SU-DHL-6 (cell line): ENCODE results near the gene COG4.

Source experiments
- H2AFZ ChIP-seq: fragments of 200-600 bp; sonication (generic); 2 replicates; pipeline ENCODE4 v1.6.1; 2014; ENCODE audit warnings: low read depth, mild to moderate bottlenecking, moderate library complexity, mixed read lengths, antibody characterized with exemption, low read length; ENCODE audit not compliant: severe bottlenecking
- H3F3A ChIP-seq: fragments of 200-600 bp; shearing (Covaris generic); 2 replicates; pipeline ENCODE4 v1.6.0; 2016; ENCODE audit warnings: antibody characterized with exemption, mild to moderate bottlenecking; ENCODE audit not compliant: insufficient read depth
- H3K27ac ChIP-seq: fragments of 200-600 bp; sonication (generic); 2 replicates; pipeline ENCODE4 v1.5.1; 2016; ENCODE audit warnings: low read depth, mild to moderate bottlenecking, low read length, moderate library complexity, mixed read lengths
- H3K27me3 ChIP-seq: fragments of 200-600 bp; sonication (generic), shearing (Covaris generic); 2 replicates; pipeline ENCODE4 v1.6.0; 2014; ENCODE audit warnings: mild to moderate bottlenecking, low read length
- H3K36me3 ChIP-seq: fragments of 200-600 bp; sonication (generic); 2 replicates; pipeline ENCODE4 v1.6.1; 2014; ENCODE audit warnings: mild to moderate bottlenecking, low read length, mixed read lengths
- H3K4me2 ChIP-seq: fragments of 300-600, 200-600 bp; shearing (Covaris generic), sonication (generic); 2 replicates; pipeline ENCODE4 v1.6.0; 2014; ENCODE audit warnings: low read length, low read depth, mild to moderate bottlenecking; ENCODE audit not compliant: poor library complexity, severe bottlenecking
- H3K4me3 ChIP-seq: fragments of 200-600 bp; sonication (generic); 2 replicates; pipeline ENCODE4 v1.5.1; 2014; ENCODE audit warnings: antibody characterized with exemption, low read length, mild to moderate bottlenecking, mixed read lengths; ENCODE audit not compliant: insufficient read depth, poor library complexity, severe bottlenecking
- H3K79me2 ChIP-seq: fragments of 200-600 bp; sonication (generic); 2 replicates; pipeline ENCODE4 v1.6.1; 2014; ENCODE audit warnings: mild to moderate bottlenecking, low read length, moderate library complexity; ENCODE audit not compliant: insufficient read depth
- H3K9ac ChIP-seq: fragments of 200-600 bp; sonication (generic); 2 replicates; pipeline ENCODE4 v1.7.0; 2014; ENCODE audit warnings: mild to moderate bottlenecking, low read length
- H3K9me2 ChIP-seq: fragments of 200-600 bp; sonication (generic); replicated peaks from 2 replicates; pipeline ENCODE4 v1.6.1; 2014; ENCODE audit warnings: low read length; ENCODE audit not compliant: insufficient read depth
- H3K9me3 ChIP-seq: fragments of 200-600 bp; sonication (generic); 2 replicates; pipeline ENCODE4 v1.6.1; 2014; ENCODE audit warnings: low read length, mixed read lengths; ENCODE audit not compliant: insufficient read depth
- H4K20me1 ChIP-seq: fragments of 200-600 bp; sonication (generic); 2 replicates; pipeline ENCODE4 v1.6.1; 2014; ENCODE audit warnings: low read depth, mild to moderate bottlenecking, antibody characterized with exemption, low read length, moderate library complexity, mixed read lengths
- EZH2phosphoT487 ChIP-seq: fragments of 200-600 bp; sonication (generic), shearing (Covaris generic); conservative IDR thresholded peaks from 2 replicates; pipeline ENCODE4 v1.6.1; 2018; ENCODE audit warnings: mild to moderate bottlenecking, antibody characterized with exemption, low read length, moderate library complexity, mixed read lengths
- TF ChIP-seq, protein P1 (sequence below): fragments of 200-600 bp; sonication (generic); IDR thresholded peaks from one replicate; pipeline ENCODE4 v1.5.1; 2017; ENCODE audit warnings: antibody characterized with exemption, mild to moderate bottlenecking, low read length, moderate library complexity; ENCODE audit not compliant: insufficient read depth, poor library complexity, severe bottlenecking

COG4 gene

DNA sequence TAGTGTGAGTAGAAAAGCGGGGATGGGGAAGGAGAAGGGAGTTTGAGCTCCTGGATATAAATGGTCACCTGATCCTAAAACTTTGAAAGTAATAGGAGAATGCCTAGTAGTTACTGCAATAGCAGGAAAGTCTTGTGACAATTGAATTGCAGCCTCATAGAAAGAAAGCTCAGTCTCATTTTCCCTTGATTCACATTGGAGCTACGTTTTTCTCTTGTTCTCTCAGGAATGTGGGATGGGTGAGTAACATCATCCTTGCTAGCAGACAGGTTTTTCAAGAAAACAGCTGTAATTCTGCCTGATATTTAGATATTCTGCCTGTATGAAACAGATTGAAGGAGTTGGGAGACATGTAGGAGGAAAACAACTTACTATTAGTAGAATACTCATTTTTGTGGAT, 25.6 kb upstream of the COG4 start:
- Histone ChIP-seq H3K4me3 (no peak overlapping the region), H3F3A (peaks cover 18% of the 10 kb centered on the region; the same call in 1 of the 2 replicates), H3K36me3 (peaks cover 79% of the 10 kb centered on the region), H4K20me1 (peaks cover 65% of the 10 kb centered on the region), H3K9me3 (no peaks in the 10 kb centered on the region), H3K9me2 (no peaks in the 10 kb centered on the region), H3K9ac (no peak overlapping the region), H3K27ac (no peak overlapping the region), H3K4me2 (no peak overlapping the region), H3K79me2 (peaks cover 86% of the 10 kb centered on the region), H2AFZ (no peak overlapping the region), H3K27me3 (no peaks in the 10 kb centered on the region)
- TF ChIP-seq EZH2phosphoT487 = no peak
- TF ChIP-seq, protein P1, sequence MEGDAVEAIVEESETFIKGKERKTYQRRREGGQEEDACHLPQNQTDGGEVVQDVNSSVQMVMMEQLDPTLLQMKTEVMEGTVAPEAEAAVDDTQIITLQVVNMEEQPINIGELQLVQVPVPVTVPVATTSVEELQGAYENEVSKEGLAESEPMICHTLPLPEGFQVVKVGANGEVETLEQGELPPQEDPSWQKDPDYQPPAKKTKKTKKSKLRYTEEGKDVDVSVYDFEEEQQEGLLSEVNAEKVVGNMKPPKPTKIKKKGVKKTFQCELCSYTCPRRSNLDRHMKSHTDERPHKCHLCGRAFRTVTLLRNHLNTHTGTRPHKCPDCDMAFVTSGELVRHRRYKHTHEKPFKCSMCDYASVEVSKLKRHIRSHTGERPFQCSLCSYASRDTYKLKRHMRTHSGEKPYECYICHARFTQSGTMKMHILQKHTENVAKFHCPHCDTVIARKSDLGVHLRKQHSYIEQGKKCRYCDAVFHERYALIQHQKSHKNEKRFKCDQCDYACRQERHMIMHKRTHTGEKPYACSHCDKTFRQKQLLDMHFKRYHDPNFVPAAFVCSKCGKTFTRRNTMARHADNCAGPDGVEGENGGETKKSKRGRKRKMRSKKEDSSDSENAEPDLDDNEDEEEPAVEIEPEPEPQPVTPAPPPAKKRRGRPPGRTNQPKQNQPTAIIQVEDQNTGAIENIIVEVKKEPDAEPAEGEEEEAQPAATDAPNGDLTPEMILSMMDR = no peak

DNA sequence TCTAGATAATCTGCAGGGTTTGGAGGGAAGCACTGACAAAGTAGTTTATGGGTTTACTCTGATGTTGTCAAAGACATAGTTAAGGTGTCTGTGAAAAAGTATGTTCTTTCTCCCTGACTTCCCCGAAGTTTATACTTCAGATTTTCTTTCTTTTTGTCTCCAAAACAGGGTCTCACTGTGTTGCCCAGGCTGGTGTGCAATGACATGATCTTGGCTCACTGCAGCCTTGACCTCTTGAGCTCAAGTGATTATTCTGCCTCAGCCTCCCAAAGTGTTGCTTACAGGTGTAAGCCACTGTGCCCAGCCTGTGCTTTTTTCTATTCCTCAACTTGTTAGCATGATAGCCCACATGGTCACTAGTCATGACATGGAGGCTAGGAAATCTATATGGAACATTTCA, 21.2 kb upstream of the COG4 start:
- Histone ChIP-seq H3K36me3 (peaks cover 77% of the 10 kb centered on the region), H3K9ac (no peak overlapping the region), H3K79me2 (peaks cover 86% of the 10 kb centered on the region), H3K9me2 (no peaks in the 10 kb centered on the region), H3K27ac (no peak overlapping the region), H2AFZ (no peak overlapping the region), H3K27me3 (no peaks in the 10 kb centered on the region), H4K20me1 (peaks cover 62% of the 10 kb centered on the region), H3K9me3 (no peaks in the 10 kb centered on the region), H3K4me2 (no peak overlapping the region), H3F3A (peaks cover 20% of the 10 kb centered on the region; the same call in 1 of the 2 replicates), H3K4me3 (no peak overlapping the region)
- no peak for TF ChIP-seq EZH2phosphoT487
- TF ChIP-seq, protein P1 = no peak

DNA sequence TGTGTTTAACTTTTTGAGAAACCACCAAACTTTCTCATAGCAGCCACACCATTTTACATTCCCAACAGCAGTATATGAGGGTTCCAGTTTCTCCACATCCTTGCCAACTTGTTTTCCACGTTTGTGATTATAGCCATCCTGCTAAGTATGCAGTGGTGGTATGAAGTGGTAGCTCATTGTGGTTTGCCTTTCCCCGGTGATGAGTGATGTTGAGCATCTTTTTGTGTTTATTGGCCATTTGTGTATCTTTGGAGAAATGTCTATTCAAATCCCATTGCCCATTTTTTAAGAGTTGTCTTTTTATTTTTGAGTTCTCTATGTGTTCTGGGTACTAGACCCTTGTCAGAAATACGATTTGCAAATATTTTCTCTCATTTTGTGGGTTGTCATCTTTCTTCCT, 17.6 kb upstream of the COG4 start:
- peaks cover 61% of the 10 kb centered on the region for H4K20me1 ChIP-seq
- no peaks in the 10 kb centered on the region for H3K9me3 ChIP-seq
- no peaks in the 10 kb centered on the region for H3K27me3 ChIP-seq
- no peak overlapping the region for H3K9ac ChIP-seq
- TF ChIP-seq, protein P1 = no peak
- no peak for TF ChIP-seq EZH2phosphoT487
- H3F3A ChIP-seq = peaks cover 38% of the 10 kb centered on the region; the same call in 1 of the 2 replicates
- H3K9me2 ChIP-seq = no peaks in the 10 kb centered on the region
- H3K36me3 ChIP-seq = peaks cover 79% of the 10 kb centered on the region
- H3K4me2 ChIP-seq = no peak overlapping the region
- no peak overlapping the region for H3K4me3 ChIP-seq
- H3K79me2 ChIP-seq = peaks cover 85% of the 10 kb centered on the region
- H3K27ac ChIP-seq = no peak overlapping the region
- no peak overlapping the region for H2AFZ ChIP-seq
